Stimulated activated CD4-positive, alpha-beta T cell treated with anti-CD3 and anti-CD28 coated beads, TNF-alpha, amount 100 ng/mL, for 48 hours (primary cell): ENCODE results near the gene KATNIP.

Source experiments
- DNase-seq, 3 donors: peaks; one replicate each; pipeline ENCODE4 v3.0.0-alpha.2; 2020; ENCODE audit warnings: low read depth in 3 of 3

Gene KATNIP

GRCh38 chr16:27583634-27584033 lies 33.7 kb downstream of the KATNIP start:
- DNase-seq, result no peak

- DNase-seq, result no peak
Observed at GRCh38 chr16:27585200-27585599, 35.3 kb downstream of the KATNIP start.

- no peak for DNase-seq
Observed at GRCh38 chr16:27586711-27587110, 36.8 kb downstream of the KATNIP start.

GRCh38 chr16:27588057-27588456 lies 38.1 kb downstream of the KATNIP start:
- no peak for DNase-seq

GRCh38 chr16:27591837-27592236 lies 41.9 kb downstream of the KATNIP start:
- no peak for DNase-seq

- no peak for DNase-seq
Observed at GRCh38 chr16:27595475-27595874, 45.5 kb downstream of the KATNIP start.

GRCh38 chr16:27595993-27596392 lies 46.0 kb downstream of the KATNIP start:
- no peak for DNase-seq

- DNase-seq, result no peak
Observed at GRCh38 chr16:27596411-27596810, 46.5 kb downstream of the KATNIP start.

GRCh38 chr16:27597361-27597760 lies 47.4 kb downstream of the KATNIP start:
- no peak for DNase-seq

GRCh38 chr16:27598220-27598619 lies 48.3 kb downstream of the KATNIP start:
- no peak for DNase-seq

GRCh38 chr16:27598931-27599565 lies 49.1 kb downstream of the KATNIP start:
- DNase-seq, result no peak

- no peak for DNase-seq
Observed at GRCh38 chr16:27599606-27600005, 49.7 kb downstream of the KATNIP start.
